GM08714 (cell line): ENCODE data around the gene NPAS4.
"Not testable (repeated sequence)": the region's sequence is repeated elsewhere in the genome, so short reads cannot be mapped to it uniquely, and the experiment has no call there.

ENCODE experiments used
- H3K4me3 ChIP-seq: fragments of 200-500 bp; sonication (Bioruptor generic); 2 replicates; pipeline ENCODE4 v1.5.1; 2014; ENCODE audit warnings: mild to moderate bottlenecking, low read length, inconsistent platforms
- ZNF274 ChIP-seq: IDR thresholded peaks from 2 replicates; pipeline ENCODE4 v1.6.1; 2012; ENCODE audit warnings: mild to moderate bottlenecking, low read depth, low read length

Gene NPAS4

GRCh38 chr11:66420671-66421476, at the start of gene NPAS4:
Gene NPAS4, plus strand, starts transcription at chr11:66421035. Its CDS starts 145 bp downstream, at chr11:66421180.
- H3K4me3 ChIP-seq: no peak within 1 kb of the TSS
- no peak for TF ChIP-seq ZNF274

- no peak for TF ChIP-seq ZNF274
Observed at GRCh38 chr11:66371627-66372415, 49.0 kb upstream of the NPAS4 start, which contains the start of gene SLC29A2. Gene SLC29A2, minus strand, starts transcription at chr11:66371760. Its CDS starts 169 bp downstream, at chr11:66371591.

GRCh38 chr11:66373265-66373664, 47.6 kb upstream of the NPAS4 start:
- no peak overlapping the region for H3K4me3 ChIP-seq
- TF ChIP-seq ZNF274: no peak

More at GRCh38 chr11:66371627-66372415, 49.0 kb upstream of the NPAS4 start, which contains the start of gene SLC29A2:
- peak within 1 kb of the TSS; percentile 86 for H3K4me3 ChIP-seq

- H3K4me3 ChIP-seq: not testable (repeated sequence)
Observed at GRCh38 chr11:66373690-66374287, 47.0 kb upstream of the NPAS4 start.

DNA sequence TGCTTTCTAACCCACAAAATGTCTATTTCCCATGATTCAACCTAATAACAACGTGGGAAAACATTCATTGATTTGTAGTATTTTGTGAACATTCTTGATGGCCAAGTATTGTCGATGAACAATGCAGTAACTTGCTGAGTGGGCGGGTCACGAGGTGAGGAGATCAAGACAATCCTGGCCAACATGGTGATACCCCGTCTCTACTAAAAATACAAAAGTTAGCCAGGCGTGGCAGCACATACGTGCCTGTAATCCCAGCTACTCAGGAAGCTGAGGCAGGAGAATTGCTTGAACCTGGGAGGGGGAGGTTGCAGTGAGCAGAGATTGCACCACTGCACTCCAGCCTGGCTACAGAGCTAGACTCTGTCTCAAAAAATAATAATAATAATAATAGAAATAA, 40.6 kb upstream of the NPAS4 start:
- not testable (repeated sequence) for H3K4me3 ChIP-seq

GRCh38 chr11:66384316-66384715, 36.5 kb upstream of the NPAS4 start:
- not testable (repeated sequence) for H3K4me3 ChIP-seq

DNA sequence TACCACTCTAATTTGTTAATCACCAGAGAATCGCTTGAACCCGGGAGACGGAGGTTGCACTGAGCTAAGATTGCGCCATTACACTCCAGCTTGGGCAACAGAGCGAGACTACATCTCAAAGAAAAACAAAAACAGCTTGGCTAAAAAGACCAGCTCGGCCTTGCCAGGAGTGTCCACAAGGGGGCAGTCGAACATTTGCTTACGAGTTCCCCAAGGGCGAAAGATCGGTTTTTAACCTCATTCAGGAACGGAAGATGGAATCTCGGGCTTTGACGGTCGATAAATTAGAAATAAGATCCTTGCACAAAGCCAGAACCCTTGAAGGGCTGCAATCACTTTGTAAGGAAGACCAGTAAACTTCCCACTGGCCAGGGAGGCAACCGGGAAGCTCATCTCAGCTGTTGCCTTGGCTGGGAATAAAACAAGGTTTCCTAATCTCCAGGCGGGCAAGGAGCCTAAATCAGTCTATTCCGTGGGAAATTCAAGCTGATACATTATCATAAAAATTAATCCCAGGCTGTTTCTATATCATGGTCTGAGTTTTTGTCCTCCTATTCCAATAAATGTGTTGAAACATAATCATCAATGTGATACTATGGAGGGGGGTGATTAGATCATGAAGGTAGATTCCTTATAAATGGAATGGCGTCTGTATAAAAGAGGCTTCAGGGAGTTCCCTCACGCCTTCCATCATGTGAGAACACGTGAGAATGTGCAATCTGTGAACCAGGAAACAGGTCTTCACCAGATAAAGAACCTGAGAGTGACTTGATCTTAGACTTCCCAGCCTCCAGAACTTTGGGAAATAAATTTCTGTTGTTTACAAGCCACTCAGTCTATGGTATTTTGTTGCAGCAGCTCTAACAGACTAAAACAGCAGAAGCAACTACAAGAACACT, 34.4 kb upstream of the NPAS4 start:
- no peak overlapping the region for H3K4me3 ChIP-seq
- no peak for TF ChIP-seq ZNF274

DNA sequence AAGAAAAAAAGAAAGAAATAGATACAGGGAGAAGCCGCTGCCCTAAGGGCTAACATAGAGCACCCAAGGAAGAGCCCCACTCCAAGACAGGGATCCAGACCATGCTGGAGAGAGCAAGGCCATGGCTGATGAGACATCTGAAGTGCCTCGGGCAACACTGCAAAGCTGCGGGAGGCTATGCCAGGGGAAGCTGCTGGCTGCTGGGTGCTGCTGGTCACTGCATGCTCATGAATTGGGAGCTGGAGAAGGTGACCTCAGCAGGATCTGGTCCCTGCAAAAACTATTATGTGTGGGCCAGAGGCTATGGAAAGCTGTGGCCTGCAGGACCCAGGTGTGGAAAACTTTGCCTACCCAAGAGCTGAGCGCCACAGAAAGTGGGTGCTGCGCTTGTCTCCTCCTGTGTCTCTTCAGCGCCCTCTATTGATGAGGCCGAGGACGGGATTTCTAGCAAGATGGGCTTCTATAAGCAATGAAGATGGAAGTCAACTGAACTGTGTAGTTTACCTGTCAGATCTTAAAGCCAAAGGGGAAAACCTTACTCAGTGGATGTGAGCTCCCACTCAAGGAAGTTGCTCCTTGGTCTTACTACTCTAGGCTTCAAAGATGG, 32.0 kb upstream of the NPAS4 start:
- TF ChIP-seq ZNF274: no peak
- no peak overlapping the region for H3K4me3 ChIP-seq

GRCh38 chr11:66391322-66391721, 29.5 kb upstream of the NPAS4 start:
- no peak for TF ChIP-seq ZNF274
- no peak overlapping the region for H3K4me3 ChIP-seq

DNA sequence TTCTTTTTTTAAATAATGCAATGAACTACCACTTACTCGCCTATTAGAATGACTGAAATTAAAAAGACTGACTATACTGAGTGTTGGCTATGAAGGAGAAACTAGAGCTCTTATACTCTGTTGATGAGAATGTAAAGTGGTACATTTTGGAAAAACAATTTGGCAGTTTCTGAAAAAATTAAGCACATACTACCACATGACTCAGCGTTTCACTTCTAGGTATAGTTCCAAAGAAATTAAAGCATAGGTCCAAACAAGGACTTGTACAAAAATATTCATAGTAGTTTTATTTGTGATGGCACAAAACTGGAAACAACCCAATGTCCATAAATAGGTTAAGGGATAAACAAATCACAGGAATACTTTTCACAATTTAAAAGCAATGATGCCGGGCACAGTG, 26.9 kb upstream of the NPAS4 start:
- TF ChIP-seq ZNF274: no peak

GRCh38 chr11:66407651-66408050, 13.2 kb upstream of the NPAS4 start:
- TF ChIP-seq ZNF274: no peak
- H3K4me3 ChIP-seq: no peak overlapping the region

More for the DNA sequence above, 26.9 kb upstream of the NPAS4 start:
- H3K4me3 ChIP-seq: no peak overlapping the region

- no peak for TF ChIP-seq ZNF274
- H3K4me3 ChIP-seq: peak overlapping the region; percentile 57; the same call in 1 of the 2 replicates
Observed at GRCh38 chr11:66408488-66409214, 12.2 kb upstream of the NPAS4 start.

DNA sequence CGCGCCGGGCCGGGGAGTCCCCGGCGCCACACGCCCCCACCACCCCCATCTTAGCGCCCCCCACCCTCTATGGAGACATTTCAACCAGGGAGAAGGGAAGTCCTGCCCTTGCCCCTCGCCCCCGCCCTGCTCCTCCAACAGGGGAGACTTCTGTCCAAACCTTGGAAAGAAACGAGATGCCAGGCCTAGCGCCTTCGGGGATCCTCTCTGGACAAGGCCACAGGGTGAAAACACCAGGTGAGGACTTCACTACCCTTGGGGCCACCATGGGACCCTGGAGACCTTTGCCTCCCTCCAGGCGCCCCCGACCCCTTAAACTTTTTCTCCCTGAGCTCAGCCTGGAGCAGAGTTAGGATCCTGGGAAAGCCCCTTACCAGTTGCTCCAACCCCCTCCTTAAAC, 11.6 kb upstream of the NPAS4 start:
- no peak for TF ChIP-seq ZNF274
- H3K4me3 ChIP-seq: no peak overlapping the region

GRCh38 chr11:66410191-66410590, 10.6 kb upstream of the NPAS4 start:
- no peak overlapping the region for H3K4me3 ChIP-seq
- TF ChIP-seq ZNF274: no peak
